Amygdala (tissue), 56 donors: ENCODE data around the gene SPTA1.
"Not testable (repeated sequence)": the region's sequence is repeated elsewhere in the genome, so short reads cannot be mapped to it uniquely, and the experiment has no call there.

Experiments
- DNase-seq, 56 donors: peaks; one replicate each; lab custom pipeline; 2025; lab: John Stamatoyannopoulos, UW

The SPTA1 gene

GRCh38 chr1:158688343-158688742 is 1.8 kb upstream of the SPTA1 start:
- DNase-seq, result not testable (repeated sequence)

- no peak for DNase-seq
Observed at GRCh38 chr1:158687037-158687436, 522 bp upstream of the SPTA1 start.

DNA sequence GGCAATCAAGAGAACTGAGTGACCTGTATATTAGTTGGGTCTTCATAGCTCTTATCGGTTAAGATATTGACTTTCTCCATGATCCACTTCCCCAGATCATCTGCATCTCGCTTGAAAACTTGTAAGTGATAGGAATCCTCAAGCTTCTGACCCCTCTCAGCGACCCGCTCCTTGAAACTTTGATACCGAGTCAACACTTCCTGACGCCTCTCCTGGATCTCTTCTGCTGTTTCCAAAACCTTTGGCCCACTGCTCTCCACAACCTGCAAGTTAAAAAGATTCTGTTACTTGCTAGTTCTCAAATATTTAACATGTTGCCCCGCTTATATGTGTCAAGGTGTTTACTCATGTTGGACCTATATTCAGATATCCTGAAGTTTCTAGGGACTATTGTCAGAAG is 1.4 kb downstream of the SPTA1 start:
- no peak for DNase-seq

- DNase-seq, result no peak
Observed at GRCh38 chr1:158681606-158682005, 4.9 kb downstream of the SPTA1 start.

- DNase-seq, result no peak
Observed at GRCh38 chr1:158679289-158679688, 7.2 kb downstream of the SPTA1 start.

GRCh38 chr1:158675563-158676323 is 10.8 kb downstream of the SPTA1 start:
- DNase-seq, result no peak

DNA sequence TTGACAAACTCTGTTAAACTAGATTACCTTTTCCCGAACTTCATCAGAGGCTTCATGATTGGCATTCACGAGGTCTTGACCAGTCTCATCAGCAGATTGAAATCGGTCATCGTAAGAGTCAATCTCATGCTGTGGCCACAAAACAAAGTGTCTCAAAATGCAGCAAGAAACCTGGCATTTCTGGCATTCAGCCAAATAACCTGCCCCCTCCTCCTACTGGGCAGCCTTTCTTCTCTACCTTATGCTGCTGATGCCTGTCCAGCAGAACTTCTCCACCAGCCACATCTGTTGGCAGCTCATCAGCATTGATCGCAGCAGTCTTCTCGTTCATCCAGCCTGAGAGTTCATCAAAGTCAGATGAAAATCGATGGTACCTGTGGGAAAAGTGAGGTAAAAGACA is 12.2 kb downstream of the SPTA1 start:
- no peak for DNase-seq

DNA sequence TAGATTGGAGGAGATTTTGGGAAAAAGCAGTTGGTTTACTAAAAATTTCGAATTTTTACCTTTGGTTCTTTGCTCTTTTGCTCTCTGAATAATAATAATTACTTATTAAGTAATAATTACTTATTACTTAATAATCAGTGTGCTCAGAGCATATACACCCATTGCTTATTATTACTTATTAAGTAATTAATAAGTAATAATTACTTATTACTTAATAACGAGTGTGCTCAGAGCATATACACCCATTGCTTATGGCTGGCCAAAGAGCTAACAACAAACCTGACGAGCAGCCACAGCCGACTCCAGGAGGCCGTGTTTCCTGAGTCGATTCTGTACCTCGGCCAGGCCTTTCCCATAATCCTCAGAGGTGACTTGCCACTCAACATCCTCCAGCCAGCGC is 20.5 kb downstream of the SPTA1 start:
- no peak for DNase-seq

GRCh38 chr1:158654571-158654970 is 31.9 kb downstream of the SPTA1 start:
- DNase-seq, result no peak

DNA sequence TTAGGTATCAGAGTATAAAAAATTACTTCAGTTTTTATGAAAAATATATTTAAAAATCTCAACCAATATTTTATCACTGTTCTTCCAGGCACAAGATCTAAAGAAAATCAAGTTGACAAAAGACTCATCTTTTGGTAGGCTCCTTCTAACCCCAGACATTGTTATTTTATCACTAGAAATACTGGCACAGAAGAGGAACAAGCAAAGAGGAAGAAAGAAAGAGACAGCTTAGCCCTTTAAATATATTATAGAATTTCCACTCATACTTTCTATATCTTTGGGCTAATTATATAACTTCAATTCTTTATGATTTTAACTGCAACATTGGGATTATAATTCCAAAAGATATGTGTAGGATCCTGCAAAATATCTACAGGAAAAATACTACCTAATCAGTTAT is 32.4 kb downstream of the SPTA1 start:
- no peak for DNase-seq

DNA sequence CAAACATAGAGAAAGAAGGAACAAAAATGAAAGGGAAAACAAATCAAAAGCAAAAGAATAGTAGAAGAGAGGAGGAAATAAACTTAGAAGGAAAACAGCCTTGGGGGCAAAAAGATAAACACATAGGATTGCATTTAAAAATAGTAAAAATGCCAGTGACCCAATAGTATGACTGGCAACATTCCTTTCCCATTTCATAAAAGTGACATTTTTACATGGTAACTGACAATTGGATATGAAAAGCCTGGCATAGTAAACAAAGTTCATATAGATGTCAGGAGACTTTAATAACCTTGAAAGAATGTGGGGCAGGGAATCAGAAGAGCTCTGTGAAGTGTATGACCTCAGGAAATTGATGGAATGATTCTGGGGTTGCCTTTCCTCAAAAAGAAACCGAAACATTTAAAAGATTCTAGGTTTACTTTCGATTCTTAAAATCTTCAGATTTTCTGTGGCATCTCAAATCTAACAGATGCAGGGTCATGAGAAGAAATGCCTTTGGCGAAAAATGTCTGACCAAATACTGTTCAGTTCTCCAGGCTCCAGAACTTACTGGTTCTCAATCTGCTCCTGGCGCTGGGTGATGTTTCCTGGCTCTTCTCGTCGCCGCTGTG is 33.7 kb downstream of the SPTA1 start:
- DNase-seq, result no peak

DNA sequence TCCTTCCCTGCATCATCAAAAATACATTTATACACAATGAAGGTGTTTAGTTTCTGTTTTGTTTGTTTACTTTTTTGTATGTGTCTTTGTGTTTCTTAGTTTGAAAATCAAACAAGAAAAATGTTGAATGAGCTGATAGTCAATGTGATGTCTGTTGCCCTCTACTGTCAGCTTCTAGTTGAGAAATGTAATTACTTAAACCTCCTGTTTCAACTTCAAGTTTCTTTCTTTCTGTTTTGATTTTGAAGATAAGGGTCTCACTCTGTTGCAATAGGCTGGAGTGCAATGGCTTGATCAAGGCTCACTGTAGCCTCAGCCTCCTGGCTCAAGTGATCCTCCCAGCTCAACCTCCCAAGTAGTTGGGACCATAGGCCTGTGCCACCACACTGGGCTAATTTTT is 37.5 kb downstream of the SPTA1 start:
- no peak for DNase-seq

DNA sequence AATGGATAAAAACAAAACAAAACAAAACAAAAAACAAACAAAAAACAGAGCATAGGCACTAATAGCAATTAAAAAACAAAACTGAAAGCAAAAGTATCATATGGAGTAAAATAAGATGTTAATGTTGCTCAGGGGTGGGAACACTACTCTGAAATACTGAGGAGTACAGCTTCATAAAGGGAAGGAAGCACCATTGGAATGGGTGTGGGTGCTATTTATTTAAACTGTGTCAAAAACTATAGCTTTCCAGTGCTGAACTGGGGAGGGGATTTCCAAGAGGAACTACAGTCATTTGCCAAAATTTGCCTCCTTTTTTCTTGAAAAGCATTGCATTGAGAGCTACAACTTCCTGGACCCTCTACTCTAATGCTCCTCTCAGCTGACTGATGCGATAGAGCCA is 40.0 kb downstream of the SPTA1 start:
- DNase-seq, result no peak

GRCh38 chr1:158644449-158644848 is 42.1 kb downstream of the SPTA1 start:
- DNase-seq, result no peak

DNA sequence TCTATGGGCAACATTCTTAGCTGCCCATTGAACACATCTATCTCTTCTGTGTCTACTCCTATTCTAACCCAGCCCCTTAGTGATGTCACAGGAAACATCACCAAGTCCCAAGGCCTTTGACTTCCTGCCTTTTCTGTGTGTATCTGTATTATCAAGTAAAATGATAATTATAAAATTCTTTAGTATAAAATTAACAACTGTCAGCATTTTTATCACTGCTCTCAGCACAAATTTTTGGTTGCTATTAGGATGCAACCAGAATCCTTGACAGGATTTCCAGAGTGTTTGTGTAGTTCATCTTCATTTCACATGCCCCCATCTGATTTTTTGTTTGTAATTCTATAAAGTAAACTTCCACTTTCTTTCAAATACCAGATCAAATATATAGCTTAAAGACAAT is 47.6 kb downstream of the SPTA1 start:
- no peak for DNase-seq

- no peak for DNase-seq
Observed at GRCh38 chr1:158638146-158638545, 48.4 kb downstream of the SPTA1 start.

DNA sequence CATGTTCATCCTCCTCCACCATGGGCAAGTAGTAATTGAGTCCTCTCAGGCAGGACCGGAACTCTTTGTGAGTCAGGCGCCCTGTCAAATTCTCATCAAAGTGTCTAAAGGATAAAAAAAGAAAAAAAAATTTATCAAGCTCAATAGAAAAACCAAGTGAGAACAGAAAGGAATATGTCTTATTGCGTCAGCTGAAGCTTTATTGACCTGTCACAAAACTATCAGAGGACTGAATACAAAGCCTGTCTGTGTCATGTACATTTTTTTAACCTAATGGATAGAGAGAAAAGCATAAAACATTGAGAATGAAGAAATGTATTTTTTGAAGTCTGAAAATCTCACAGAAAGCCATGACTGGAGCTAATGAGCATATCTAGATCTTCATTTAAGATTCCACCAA is 72.8 kb downstream of the SPTA1 start:
- DNase-seq, result no peak

GRCh38 chr1:158611916-158612315 is 74.6 kb downstream of the SPTA1 start:
- DNase-seq, result no peak

DNA sequence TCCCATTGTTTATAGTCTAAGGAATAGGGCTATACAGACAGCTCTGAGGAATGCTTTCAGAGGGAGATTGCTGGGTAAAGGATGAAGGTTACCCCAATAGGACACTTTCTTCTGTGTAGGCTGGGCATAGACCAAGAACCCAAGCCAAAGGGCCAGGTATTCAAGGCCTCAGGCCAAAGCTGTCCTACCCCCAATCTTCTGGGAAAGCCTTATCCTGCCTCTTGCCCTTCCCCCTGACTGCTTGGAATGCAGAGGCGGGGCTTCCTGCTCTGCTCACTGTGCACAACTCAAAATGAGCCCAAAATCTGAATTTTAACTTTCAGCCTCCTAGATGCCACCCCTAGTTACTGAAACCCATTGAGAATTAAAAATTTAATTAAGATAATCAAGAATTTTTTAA is 79.2 kb downstream of the SPTA1 start:
- DNase-seq, result no peak

DNA sequence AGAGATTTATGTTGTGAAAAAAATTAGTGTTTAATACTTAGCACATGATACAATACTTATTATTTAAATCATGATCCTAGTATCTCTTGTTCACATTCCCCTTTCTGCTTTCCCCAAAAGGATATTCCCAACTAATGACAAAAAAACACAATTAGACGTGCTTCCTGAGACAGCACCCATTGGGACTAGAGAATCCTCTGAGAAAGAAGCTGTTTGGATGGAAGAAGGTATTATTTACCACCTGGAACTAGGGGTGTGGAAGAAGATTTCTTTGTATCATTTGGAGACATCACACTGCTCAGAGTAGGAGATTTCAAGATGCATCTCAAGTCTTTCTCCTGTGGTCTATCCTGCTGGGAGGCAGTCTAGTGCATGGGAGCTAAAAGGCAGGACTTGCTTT is 81.5 kb downstream of the SPTA1 start, which contains the start of gene OR10Z1:
OR10Z1 (plus strand) TSS at position 301 of the 400 bp plus-strand sequence. CDS start 1,171 bp downstream, outside the sequence.
- no peak for DNase-seq

- DNase-seq, result no peak
Observed at GRCh38 chr1:158600735-158601134, 85.8 kb downstream of the SPTA1 start.

GRCh38 chr1:158586942-158587341 is 99.6 kb downstream of the SPTA1 start:
- no peak for DNase-seq
